BE2C (cell line): ENCODE results near the gene ZNF609.

Source experiments
- DNase-seq: peaks from one replicate; pipeline ENCODE4 v3.0.0-alpha.2; 2020
- H3K27me3 ChIP-seq: fragments of 250-450 bp; sonication (Bioruptor Pico); 2 replicates; pipeline ENCODE4 v1.5.1; 2020; ENCODE audit warnings: mild to moderate bottlenecking
- H3K36me3 ChIP-seq: fragments of 250-450 bp; sonication (Bioruptor Pico); 2 replicates; pipeline ENCODE4 v1.5.1; 2020; ENCODE audit warnings: mild to moderate bottlenecking
- H3K4me1 ChIP-seq: fragments of 250-450 bp; sonication (Bioruptor Pico); 2 replicates; pipeline ENCODE4 v1.5.1; 2020
- H3K4me3 ChIP-seq: 2 replicates; pipeline ENCODE4 v1.5.1; 2011; ENCODE audit warnings: low read depth, low read length
- H3K9me3 ChIP-seq: fragments of 250-450 bp; sonication (Bioruptor Pico); 2 replicates; pipeline ENCODE4 v1.5.1; 2020
- TF ChIP-seq, protein P1 (sequence below): IDR thresholded peaks from 2 replicates; pipeline ENCODE4 v1.5.1; 2012; ENCODE audit warnings: mild to moderate bottlenecking, low read depth, low read length

The ZNF609 gene

DNA sequence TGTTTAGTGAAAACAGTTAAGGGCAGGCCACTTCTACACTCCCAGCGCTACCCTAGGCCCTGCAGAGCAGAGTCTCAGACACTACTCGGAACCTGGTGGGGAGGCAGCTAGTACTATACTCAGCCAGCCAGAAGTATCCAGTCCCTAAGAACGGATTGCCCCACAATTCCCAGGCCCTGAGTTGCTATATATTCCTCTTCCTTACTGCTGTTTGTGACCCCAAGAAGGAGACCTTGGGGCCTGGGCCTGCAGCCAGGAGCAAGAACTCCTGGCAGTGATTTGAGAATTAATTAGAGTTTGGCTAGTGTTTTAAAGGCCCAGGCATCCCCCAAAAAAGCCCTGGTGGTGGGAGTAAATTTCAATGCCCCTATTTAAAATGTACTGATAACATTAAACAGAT lies 227.3 kb downstream of the ZNF609 start:
- no peak for DNase-seq
- peaks cover 81% of the 10 kb centered on the region for H3K36me3 ChIP-seq
- H3K27me3 ChIP-seq = no peaks in the 10 kb centered on the region
- H3K4me3 ChIP-seq = no peak overlapping the region
- H3K4me1 ChIP-seq = peaks cover 13% of the 10 kb centered on the region
- no peaks in the 10 kb centered on the region for H3K9me3 ChIP-seq
- TF ChIP-seq, protein P1, sequence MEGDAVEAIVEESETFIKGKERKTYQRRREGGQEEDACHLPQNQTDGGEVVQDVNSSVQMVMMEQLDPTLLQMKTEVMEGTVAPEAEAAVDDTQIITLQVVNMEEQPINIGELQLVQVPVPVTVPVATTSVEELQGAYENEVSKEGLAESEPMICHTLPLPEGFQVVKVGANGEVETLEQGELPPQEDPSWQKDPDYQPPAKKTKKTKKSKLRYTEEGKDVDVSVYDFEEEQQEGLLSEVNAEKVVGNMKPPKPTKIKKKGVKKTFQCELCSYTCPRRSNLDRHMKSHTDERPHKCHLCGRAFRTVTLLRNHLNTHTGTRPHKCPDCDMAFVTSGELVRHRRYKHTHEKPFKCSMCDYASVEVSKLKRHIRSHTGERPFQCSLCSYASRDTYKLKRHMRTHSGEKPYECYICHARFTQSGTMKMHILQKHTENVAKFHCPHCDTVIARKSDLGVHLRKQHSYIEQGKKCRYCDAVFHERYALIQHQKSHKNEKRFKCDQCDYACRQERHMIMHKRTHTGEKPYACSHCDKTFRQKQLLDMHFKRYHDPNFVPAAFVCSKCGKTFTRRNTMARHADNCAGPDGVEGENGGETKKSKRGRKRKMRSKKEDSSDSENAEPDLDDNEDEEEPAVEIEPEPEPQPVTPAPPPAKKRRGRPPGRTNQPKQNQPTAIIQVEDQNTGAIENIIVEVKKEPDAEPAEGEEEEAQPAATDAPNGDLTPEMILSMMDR = no peak

DNA sequence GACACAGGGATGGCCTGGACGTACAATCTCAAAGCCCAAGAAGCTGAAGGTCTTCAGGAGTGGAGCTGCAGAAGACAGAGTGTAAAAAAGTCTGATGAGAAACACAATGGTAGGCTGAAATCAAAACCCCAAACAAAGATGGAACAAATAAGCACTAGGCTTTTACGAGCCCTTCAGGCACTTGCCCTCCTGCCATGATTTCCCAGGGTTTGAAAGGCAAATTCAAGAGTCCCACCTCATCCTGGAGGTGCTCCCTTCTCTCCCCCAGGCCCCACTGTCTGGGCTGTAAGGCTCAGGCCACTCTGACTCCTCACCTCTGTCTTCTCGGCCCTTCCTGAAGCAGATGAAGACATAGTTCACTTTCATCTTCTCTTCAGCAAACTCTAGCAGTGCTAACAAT lies 228.4 kb downstream of the ZNF609 start:
- TF ChIP-seq, protein P1 = no peak
- Histone ChIP-seq H3K4me1 (peaks cover 13% of the 10 kb centered on the region), H3K27me3 (no peaks in the 10 kb centered on the region), H3K4me3 (no peak overlapping the region), H3K9me3 (no peaks in the 10 kb centered on the region), H3K36me3 (peaks cover 80% of the 10 kb centered on the region)
- DNase-seq = no peak

DNA sequence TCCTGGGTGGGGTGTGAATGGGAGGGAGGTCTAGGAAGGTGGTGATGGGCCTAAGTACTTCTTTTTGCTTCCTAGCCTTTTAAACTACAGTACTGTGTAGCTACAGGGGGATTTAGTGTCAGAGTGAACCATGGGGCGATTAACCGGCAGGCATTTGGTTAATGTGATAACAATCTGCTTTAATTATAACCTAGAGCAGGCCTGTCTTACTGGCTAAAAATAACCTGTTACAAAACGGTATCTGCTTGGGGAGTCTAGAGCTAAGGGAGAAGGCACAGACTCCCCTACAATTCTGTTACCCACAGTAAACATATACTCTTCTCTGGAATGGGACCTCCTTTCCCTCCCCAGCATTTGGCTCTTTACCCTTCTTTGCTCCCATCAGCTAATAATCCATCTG lies 229.6 kb downstream of the ZNF609 start:
- no peak overlapping the region for H3K4me3 ChIP-seq
- H3K4me1 ChIP-seq = peaks cover 15% of the 10 kb centered on the region
- TF ChIP-seq, protein P1 = no peak
- H3K36me3 ChIP-seq = peaks cover 82% of the 10 kb centered on the region
- DNase-seq = no peak
- H3K9me3 ChIP-seq = no peaks in the 10 kb centered on the region
- H3K27me3 ChIP-seq = no peaks in the 10 kb centered on the region

DNA sequence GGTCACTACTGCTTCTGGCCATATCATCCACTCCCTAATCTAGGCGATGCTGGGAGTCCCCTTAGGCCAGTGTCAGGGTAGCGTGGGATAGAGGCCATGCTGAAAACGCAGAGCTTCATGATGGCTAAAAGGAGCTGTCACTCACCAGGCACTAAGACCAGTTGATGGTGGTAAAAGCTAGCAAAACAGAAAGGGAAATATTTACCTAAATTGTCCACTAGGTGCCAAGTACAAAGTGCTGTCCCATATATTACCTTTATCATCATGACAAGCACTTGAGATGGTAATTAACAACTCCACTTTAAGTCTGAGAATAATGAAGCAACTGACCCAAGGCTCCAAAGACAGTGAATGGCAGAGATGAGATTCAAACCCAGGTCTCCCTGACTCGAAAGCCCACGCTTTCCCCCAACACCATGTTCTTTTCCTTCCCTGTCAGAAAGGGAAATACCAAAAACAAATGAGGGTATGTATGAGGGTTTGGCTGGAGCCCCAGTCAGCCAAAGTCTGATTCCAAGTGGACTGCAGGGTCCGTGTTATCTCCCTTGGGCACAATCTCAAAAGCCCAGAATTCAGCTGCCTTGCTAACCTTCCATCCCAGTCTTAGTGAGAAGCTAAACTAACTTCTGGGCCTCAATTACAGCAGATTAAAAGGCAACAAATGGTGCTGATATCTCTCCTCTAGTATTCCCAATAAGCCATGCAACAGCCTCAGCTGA lies 230.4 kb downstream of the ZNF609 start:
- Histone ChIP-seq H3K36me3 (peaks cover 79% of the 10 kb centered on the region), H3K4me1 (peaks cover 22% of the 10 kb centered on the region), H3K9me3 (no peaks in the 10 kb centered on the region), H3K27me3 (no peaks in the 10 kb centered on the region), H3K4me3 (no peak overlapping the region)
- DNase-seq = no peak
- TF ChIP-seq, protein P1 = peak; percentile 38

DNA sequence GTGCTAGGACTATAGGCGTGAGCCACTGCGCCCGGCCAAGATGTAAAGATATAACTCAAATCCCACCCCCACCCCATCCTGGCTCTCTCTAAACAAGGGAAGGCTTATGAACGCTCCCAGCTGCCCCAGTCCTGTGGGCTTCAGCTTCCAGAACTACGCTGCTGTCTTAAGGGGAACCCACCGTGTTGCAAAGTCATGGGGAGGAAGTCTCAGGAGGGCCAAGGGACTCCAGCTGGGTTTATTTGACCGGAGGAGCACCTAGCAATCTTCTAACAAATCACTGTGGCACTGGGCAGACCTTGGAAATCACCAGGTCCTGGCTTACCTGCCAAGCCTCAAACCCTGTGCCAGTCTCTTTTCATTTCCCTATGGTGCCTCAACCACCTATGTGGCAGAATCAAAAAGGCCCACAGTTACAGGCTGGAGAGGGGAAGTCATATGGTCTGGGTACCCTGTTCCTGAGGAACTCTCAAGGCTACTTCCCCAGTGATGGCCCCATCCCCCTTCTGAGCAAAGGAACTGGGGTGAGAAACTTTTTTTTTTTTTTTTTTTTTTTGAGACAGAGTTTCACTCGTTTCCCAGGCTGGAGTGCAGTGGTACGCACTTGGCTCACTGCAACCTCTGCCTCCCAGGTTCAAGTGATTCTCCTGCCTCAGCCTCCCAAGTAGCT lies 231.7 kb downstream of the ZNF609 start:
- DNase-seq = no peak
- no peaks in the 10 kb centered on the region for H3K9me3 ChIP-seq
- H3K4me1 ChIP-seq = peaks cover 29% of the 10 kb centered on the region
- TF ChIP-seq, protein P1 = no peak
- H3K4me3 ChIP-seq = no peak overlapping the region
- H3K27me3 ChIP-seq = no peaks in the 10 kb centered on the region
- H3K36me3 ChIP-seq = peaks cover 73% of the 10 kb centered on the region

DNA sequence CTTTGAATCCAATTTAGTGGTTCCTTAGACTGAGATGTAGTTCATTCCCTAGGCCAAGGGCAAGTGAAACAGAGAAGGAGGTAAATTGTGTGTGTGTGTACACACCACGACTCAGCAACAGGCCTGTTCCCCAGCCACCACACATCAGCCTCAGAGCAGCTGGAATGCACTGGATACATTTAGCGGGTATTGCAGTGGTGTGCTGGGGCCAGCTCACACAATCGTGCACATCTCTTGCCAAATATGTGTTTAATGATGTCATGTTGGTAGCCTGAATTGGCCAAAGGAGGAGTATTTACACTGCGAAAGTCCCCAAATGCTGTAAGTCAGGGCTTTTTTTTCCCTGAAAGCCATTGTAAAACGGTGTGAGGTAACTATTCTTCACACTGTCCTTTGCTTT lies 232.8 kb downstream of the ZNF609 start:
- Histone ChIP-seq H3K4me3 (no peak overlapping the region), H3K4me1 (peaks cover 30% of the 10 kb centered on the region), H3K9me3 (no peaks in the 10 kb centered on the region), H3K36me3 (peaks cover 63% of the 10 kb centered on the region), H3K27me3 (no peaks in the 10 kb centered on the region)
- TF ChIP-seq, protein P1 = no peak
- no peak for DNase-seq
